HL-60 (cell line): ENCODE data around the gene PCDHGC4.
A peak's percentile ranks its signal among the peaks of the same experiment; 100 is the strongest.

Experiments used
- DNase-seq, 2 experiments: peaks; one replicate each; pipeline ENCODE4 v3.0.0-alpha.2; 2010 to 2020; ENCODE audit warnings: low read depth in 1 of 2, low spot score in 1 of 2
- H3K27ac ChIP-seq: fragments of 250-450 bp; sonication (Bioruptor Pico); replicated peaks from 2 replicates; pipeline ENCODE4 v1.5.1; 2020; ENCODE audit warnings: mild to moderate bottlenecking, moderate library complexity
- H3K27me3 ChIP-seq: fragments of 250-450 bp; sonication (Bioruptor Pico); 2 replicates; pipeline ENCODE4 v1.5.1; 2021; ENCODE audit warnings: mild to moderate bottlenecking, moderate library complexity; ENCODE audit not compliant: insufficient read depth, poor library complexity, severe bottlenecking
- H3K4me3 ChIP-seq: replicated peaks from 2 replicates; pipeline ENCODE4 v1.5.1; 2011; ENCODE audit warnings: mild to moderate bottlenecking, control low read depth, low read length; ENCODE audit not compliant: insufficient read depth
- GABPA ChIP-seq: IDR thresholded peaks from 2 replicates; pipeline ENCODE4 v1.6.1; 2012; ENCODE audit warnings: low read depth
- POLR2AphosphoS5 ChIP-seq: IDR thresholded peaks from 2 replicates; pipeline ENCODE4 v1.6.1; 2012; ENCODE audit warnings: low read depth
- SPI1 ChIP-seq: IDR thresholded peaks from 2 replicates; pipeline ENCODE4 v1.6.1; 2012; ENCODE audit warnings: low read depth, mild to moderate bottlenecking, borderline replicate concordance
- TF ChIP-seq, protein P1 (sequence below): IDR thresholded peaks from one replicate; pipeline ENCODE4 v1.5.1; 2011; ENCODE audit warnings: low read length, control low read depth, inconsistent platforms; ENCODE audit not compliant: insufficient read depth
- TF ChIP-seq, protein P2 (sequence below): IDR thresholded peaks from 2 replicates; pipeline ENCODE4 v1.6.1; 2012; ENCODE audit warnings: low read depth; ENCODE audit not compliant: insufficient replicate concordance

The PCDHGC4 gene

DNA sequence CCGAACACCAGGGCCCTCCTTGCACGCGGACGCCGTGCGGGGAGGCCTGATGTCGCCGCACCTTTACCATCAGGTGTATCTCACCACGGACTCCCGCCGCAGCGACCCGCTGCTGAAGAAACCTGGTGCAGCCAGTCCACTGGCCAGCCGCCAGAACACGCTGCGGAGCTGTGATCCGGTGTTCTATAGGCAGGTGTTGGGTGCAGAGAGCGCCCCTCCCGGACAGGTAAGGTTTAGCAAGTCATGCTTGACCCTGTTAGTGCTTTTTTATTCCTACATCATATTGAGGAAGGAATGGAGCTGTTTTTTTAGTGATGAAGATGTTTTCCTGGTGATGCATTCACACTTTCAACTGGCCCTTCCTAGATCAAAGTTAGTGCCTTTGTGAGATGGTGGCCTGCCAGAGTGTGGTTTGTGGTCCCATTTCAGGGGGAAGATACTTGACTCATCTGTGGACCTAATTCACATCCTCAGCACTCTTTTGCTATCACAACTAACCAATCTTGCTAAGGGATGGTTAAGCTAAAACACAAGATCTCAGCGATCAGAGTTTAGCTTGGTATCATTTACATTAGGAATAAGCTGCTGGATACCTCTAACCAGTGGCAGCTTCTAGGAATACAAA lies 6.4 kb upstream of the PCDHGC4 start:
- DNase-seq, result no peak
- Histone ChIP-seq H3K4me3 (no peak overlapping the region), H3K27ac (no peak overlapping the region), H3K27me3 (peaks cover 43% of the 10 kb centered on the region)
- TF ChIP-seq, protein P1, sequence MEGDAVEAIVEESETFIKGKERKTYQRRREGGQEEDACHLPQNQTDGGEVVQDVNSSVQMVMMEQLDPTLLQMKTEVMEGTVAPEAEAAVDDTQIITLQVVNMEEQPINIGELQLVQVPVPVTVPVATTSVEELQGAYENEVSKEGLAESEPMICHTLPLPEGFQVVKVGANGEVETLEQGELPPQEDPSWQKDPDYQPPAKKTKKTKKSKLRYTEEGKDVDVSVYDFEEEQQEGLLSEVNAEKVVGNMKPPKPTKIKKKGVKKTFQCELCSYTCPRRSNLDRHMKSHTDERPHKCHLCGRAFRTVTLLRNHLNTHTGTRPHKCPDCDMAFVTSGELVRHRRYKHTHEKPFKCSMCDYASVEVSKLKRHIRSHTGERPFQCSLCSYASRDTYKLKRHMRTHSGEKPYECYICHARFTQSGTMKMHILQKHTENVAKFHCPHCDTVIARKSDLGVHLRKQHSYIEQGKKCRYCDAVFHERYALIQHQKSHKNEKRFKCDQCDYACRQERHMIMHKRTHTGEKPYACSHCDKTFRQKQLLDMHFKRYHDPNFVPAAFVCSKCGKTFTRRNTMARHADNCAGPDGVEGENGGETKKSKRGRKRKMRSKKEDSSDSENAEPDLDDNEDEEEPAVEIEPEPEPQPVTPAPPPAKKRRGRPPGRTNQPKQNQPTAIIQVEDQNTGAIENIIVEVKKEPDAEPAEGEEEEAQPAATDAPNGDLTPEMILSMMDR, result no peak
- no peak for TF ChIP-seq POLR2AphosphoS5
- TF ChIP-seq, protein P2, sequence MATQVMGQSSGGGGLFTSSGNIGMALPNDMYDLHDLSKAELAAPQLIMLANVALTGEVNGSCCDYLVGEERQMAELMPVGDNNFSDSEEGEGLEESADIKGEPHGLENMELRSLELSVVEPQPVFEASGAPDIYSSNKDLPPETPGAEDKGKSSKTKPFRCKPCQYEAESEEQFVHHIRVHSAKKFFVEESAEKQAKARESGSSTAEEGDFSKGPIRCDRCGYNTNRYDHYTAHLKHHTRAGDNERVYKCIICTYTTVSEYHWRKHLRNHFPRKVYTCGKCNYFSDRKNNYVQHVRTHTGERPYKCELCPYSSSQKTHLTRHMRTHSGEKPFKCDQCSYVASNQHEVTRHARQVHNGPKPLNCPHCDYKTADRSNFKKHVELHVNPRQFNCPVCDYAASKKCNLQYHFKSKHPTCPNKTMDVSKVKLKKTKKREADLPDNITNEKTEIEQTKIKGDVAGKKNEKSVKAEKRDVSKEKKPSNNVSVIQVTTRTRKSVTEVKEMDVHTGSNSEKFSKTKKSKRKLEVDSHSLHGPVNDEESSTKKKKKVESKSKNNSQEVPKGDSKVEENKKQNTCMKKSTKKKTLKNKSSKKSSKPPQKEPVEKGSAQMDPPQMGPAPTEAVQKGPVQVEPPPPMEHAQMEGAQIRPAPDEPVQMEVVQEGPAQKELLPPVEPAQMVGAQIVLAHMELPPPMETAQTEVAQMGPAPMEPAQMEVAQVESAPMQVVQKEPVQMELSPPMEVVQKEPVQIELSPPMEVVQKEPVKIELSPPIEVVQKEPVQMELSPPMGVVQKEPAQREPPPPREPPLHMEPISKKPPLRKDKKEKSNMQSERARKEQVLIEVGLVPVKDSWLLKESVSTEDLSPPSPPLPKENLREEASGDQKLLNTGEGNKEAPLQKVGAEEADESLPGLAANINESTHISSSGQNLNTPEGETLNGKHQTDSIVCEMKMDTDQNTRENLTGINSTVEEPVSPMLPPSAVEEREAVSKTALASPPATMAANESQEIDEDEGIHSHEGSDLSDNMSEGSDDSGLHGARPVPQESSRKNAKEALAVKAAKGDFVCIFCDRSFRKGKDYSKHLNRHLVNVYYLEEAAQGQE, result no peak
- no peak for TF ChIP-seq GABPA
- TF ChIP-seq SPI1, result no peak

DNA sequence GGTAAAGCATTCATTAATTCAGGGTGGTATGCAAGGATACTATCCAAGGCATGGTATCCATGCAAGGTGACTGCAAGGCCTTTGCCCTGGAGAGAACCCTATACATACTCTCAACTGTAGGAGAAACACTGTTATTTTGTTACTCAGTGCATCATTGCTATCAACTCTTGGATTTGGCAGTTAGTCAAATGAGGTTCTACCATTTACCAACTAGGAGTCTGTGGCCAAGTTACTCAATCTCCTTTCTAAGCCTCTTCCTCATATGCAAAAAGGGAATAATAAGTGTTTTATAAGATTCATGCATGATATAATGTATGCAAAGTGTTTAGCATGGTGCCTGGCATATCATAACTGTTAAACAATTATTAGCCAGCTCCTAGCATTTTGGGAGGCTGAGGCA lies 5.1 kb upstream of the PCDHGC4 start:
- TF ChIP-seq, protein P2, result no peak
- TF ChIP-seq SPI1 (peak; percentile 46; the same call in 1 of the 2 replicates), POLR2AphosphoS5 (no peak), GABPA (no peak)
- TF ChIP-seq, protein P1, result no peak
- H3K27ac ChIP-seq, result no peak overlapping the region
- DNase-seq, result peak in 1 of 2 experiments; percentile 21
- peaks cover 54% of the 10 kb centered on the region for H3K27me3 ChIP-seq
- H3K4me3 ChIP-seq, result no peak overlapping the region

DNA sequence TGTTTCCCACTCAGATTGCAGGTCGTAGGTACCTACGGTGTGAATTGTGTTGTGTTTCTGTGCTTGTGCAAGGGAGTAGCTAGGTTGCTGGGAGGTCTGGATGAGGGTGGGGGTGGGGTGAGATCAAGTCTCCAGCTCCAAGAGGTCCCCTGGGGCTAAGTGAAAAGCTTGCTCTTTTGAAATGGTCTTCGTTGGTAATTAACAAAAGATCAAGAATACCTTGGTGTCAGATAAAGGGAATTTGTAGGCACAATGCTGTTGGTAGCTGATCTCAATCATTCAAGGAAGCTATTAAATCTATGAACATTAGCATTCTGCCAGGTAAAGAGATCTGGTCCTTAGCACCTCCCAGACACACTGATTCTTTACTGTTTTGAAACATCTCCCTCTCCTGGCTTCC lies 928 bp upstream of the PCDHGC4 start:
- TF ChIP-seq, protein P2, result no peak
- TF ChIP-seq, protein P1, result no peak
- TF ChIP-seq GABPA, result no peak
- no peak for TF ChIP-seq POLR2AphosphoS5
- no peak for TF ChIP-seq SPI1
- Histone ChIP-seq H3K27me3 (peaks cover 41% of the 10 kb centered on the region), H3K27ac (no peak overlapping the region), H3K4me3 (no peak overlapping the region)
- no peak for DNase-seq
